Osteoblast (primary cell): Measurements from ENCODE around the gene ADAM19. TPM values are rescaled to one million over a fixed set of nuclear protein-coding genes. Genes with fewer than 3 reads are reported as not detected.
A peak's percentile ranks its signal among the peaks of the same experiment; 100 is the strongest.

Experiments used
- DNase-seq: peaks from one replicate; pipeline ENCODE4 v3.0.0; 2011; ENCODE audit warnings: low spot score, mixed read lengths; ENCODE audit not compliant: insufficient read length; ENCODE audit errors: missing footprints
- H2AFZ ChIP-seq: 2 replicates; pipeline ENCODE4 v1.6.0; 2011; ENCODE audit warnings: mild to moderate bottlenecking, low read length
- H3K27ac ChIP-seq: 2 replicates; pipeline ENCODE4 v1.5.1; 2011; ENCODE audit warnings: mild to moderate bottlenecking, low read depth, low read length, moderate library complexity
- H3K27me3 ChIP-seq: 2 replicates; pipeline ENCODE4 v1.6.0; 2012; ENCODE audit warnings: mild to moderate bottlenecking, control low read depth, inconsistent platforms, low read length, moderate library complexity; ENCODE audit not compliant: insufficient read depth
- H3K36me3 ChIP-seq: 2 replicates; pipeline ENCODE4 v1.5.1; 2011; ENCODE audit warnings: mild to moderate bottlenecking, low read length, control low read depth, moderate library complexity; ENCODE audit not compliant: insufficient read depth
- H3K4me1 ChIP-seq: 2 replicates; pipeline ENCODE4 v1.5.1; 2011; ENCODE audit warnings: mild to moderate bottlenecking, low read length, control low read depth, moderate library complexity; ENCODE audit not compliant: insufficient read depth
- H3K4me2 ChIP-seq: 2 replicates; pipeline ENCODE4 v1.6.0; 2011; ENCODE audit warnings: mild to moderate bottlenecking, low read length; ENCODE audit not compliant: insufficient read depth
- H3K4me3 ChIP-seq: fragments of 200-600 bp; sonication (generic); 3 replicates; pipeline ENCODE4 v1.5.1; 2012; ENCODE audit warnings: mild to moderate bottlenecking, low read length, inconsistent platforms; ENCODE audit not compliant: insufficient read depth
- H3K79me2 ChIP-seq: 2 replicates; pipeline ENCODE4 v1.6.0; 2012; ENCODE audit warnings: mild to moderate bottlenecking, low read length, control low read depth, inconsistent platforms; ENCODE audit not compliant: insufficient read depth
- H3K9me3 ChIP-seq: 2 replicates; pipeline ENCODE4 v1.5.1; 2011; ENCODE audit warnings: low read depth, low read length, control low read depth
- H4K20me1 ChIP-seq: 2 replicates; pipeline ENCODE4 v1.6.0; 2012; ENCODE audit warnings: mild to moderate bottlenecking, low read length, control low read depth; ENCODE audit not compliant: insufficient read depth
- CTCF ChIP-seq: IDR thresholded peaks from 2 replicates; pipeline ENCODE4 v1.5.1; 2011; ENCODE audit warnings: mild to moderate bottlenecking, low read depth, low read length, moderate library complexity; ENCODE audit errors: extremely low read depth
- total RNA-seq: library from RNA; depleted of rRNA; stranded (reverse); fragments of >200 nt; gene quantifications from 2 replicates; pipeline ENCODE4 v1.2.3, GENCODE V29; 2012

The ADAM19 gene
- total RNA-seq, 1 donor = 14.5 TPM

DNA sequence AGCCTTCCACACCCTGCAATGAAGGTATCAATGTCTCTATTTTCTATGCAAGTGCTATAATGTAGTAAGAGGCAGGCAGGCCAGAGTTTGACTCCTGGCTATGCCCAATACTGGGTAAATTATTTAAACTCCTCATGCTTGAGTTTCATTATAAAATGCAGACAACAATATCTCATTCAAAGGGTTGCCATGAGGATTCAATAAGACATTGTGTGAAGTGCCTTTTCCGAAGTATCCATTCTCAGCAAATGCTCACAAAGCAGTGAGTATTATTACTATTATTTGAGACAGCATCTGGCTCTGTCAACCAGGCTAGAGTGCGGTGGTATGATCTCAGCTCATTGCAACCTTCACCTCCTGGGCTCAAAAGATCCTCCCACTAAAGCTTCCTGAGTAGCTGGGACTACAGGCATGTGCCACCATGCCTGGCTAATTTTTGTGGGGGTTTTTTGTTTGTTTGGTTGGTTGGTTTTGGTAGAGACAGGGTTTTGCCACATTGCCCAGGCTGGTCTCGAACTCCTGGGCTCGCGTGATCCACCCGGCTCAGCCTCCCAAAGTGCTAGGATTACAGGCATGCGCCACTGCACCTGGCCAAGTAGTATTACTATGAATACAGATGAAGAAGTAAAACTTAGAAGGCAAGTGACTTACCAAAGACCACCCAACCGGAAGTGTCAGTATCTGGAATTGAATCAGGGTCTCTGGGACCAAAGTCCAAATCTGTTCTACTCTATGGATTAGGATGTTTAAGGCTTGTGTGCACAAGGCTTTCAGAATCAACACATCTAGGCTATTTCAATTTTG is 18.8 kb downstream of the ADAM19 start:
- no peaks in the 10 kb centered on the region for H3K27me3 ChIP-seq
- DNase-seq = no peak
- no peak overlapping the region for H2AFZ ChIP-seq
- no peaks in the 10 kb centered on the region for H3K9me3 ChIP-seq
- H3K79me2 ChIP-seq = peaks cover 49% of the 10 kb centered on the region
- peak overlapping the region; percentile 80 for H3K27ac ChIP-seq
- H3K4me3 ChIP-seq = no peak overlapping the region
- H3K4me2 ChIP-seq = no peak overlapping the region
- peaks cover 53% of the 10 kb centered on the region for H3K4me1 ChIP-seq
- peaks cover 3% of the 10 kb centered on the region for H4K20me1 ChIP-seq
- H3K36me3 ChIP-seq = no peaks in the 10 kb centered on the region
- no peak for TF ChIP-seq CTCF

DNA sequence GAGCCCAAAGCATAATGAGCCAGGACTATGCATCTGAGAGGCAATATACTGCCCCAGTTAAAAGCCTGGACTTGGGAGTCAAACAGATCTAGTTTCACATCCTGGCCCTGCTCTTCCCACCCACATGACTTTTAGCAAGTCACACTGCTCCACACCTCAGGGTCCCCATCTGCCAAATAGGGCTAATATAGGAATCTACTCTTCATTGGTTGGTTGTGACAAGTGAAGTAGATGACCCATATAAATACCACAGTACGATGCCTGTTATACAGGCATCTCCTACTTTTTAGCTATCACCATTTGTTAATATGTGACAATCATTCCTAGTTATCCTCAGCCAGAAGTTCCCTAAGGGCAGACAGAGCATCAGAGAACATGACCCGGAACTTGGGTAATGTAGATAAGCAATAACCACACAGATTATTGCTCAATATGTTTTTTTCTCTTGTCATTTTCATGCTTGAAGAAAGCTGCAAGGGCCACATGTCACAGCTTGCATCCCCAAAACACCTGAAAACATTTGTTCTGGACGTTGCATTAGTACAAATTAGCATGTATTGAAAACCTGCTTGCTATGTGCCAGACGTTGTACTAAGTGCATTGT is 20.4 kb downstream of the ADAM19 start:
- Histone ChIP-seq H3K36me3 (no peaks in the 10 kb centered on the region), H3K4me1 (peaks cover 43% of the 10 kb centered on the region), H3K4me3 (no peak overlapping the region), H3K9me3 (no peaks in the 10 kb centered on the region), H3K27ac (no peak overlapping the region), H4K20me1 (peaks cover 3% of the 10 kb centered on the region), H3K27me3 (no peaks in the 10 kb centered on the region), H3K4me2 (no peak overlapping the region), H2AFZ (no peak overlapping the region), H3K79me2 (peaks cover 45% of the 10 kb centered on the region)
- DNase-seq = no peak
- no peak for TF ChIP-seq CTCF

- no peaks in the 10 kb centered on the region for H3K9me3 ChIP-seq
- H3K4me3 ChIP-seq = no peak overlapping the region
- no peak for DNase-seq
- H3K79me2 ChIP-seq = peaks cover 45% of the 10 kb centered on the region
- no peak for TF ChIP-seq CTCF
- no peaks in the 10 kb centered on the region for H3K36me3 ChIP-seq
- H3K4me2 ChIP-seq = no peak overlapping the region
- no peaks in the 10 kb centered on the region for H3K27me3 ChIP-seq
- no peak overlapping the region for H2AFZ ChIP-seq
- H4K20me1 ChIP-seq = peaks cover 3% of the 10 kb centered on the region
- peaks cover 46% of the 10 kb centered on the region for H3K4me1 ChIP-seq
- H3K27ac ChIP-seq = no peak overlapping the region
Observed at GRCh38 chr5:157554179-157555036, 21.2 kb downstream of the ADAM19 start.

GRCh38 chr5:157552650-157553049 is 22.9 kb downstream of the ADAM19 start:
- Histone ChIP-seq H3K4me1 (peaks cover 44% of the 10 kb centered on the region), H3K4me3 (no peak overlapping the region), H3K9me3 (no peaks in the 10 kb centered on the region), H2AFZ (no peak overlapping the region), H3K36me3 (no peaks in the 10 kb centered on the region), H3K27ac (no peak overlapping the region), H3K79me2 (peaks cover 45% of the 10 kb centered on the region), H3K4me2 (no peak overlapping the region), H4K20me1 (peaks cover under 1% of the 10 kb centered on the region), H3K27me3 (no peaks in the 10 kb centered on the region)
- no peak for DNase-seq
- TF ChIP-seq CTCF = no peak
